GM19467 (cell line): Measurements from ENCODE around the gene GSTP1.
"Not testable (repeated sequence)": the region's sequence is repeated elsewhere in the genome, so short reads cannot be mapped to it uniquely, and the experiment has no call there.

Experiments used
- ATAC-seq: cut with Tn5 transposase; IDR thresholded peaks from one replicate; pipeline ENCODE4 v1.9.1; 2021; ENCODE audit warnings: mild to moderate bottlenecking, moderate library complexity; ENCODE audit not compliant: unreplicated experiment

Gene GSTP1

GRCh38 chr11:67562963-67563704 is 20.5 kb upstream of the GSTP1 start:
- ATAC-seq: no peak

GRCh38 chr11:67563705-67564114 is 19.9 kb upstream of the GSTP1 start:
- not testable (repeated sequence) for ATAC-seq

- ATAC-seq: no peak
These were observed 19.4 kb upstream of the GSTP1 start for GRCh38 chr11:67564230-67564629.

- ATAC-seq: no peak
These were observed 12.2 kb upstream of the GSTP1 start for GRCh38 chr11:67571443-67571842.

GRCh38 chr11:67572305-67572704 is 11.3 kb upstream of the GSTP1 start:
- ATAC-seq: no peak

GRCh38 chr11:67572747-67573419 is 10.7 kb upstream of the GSTP1 start:
- ATAC-seq: no peak

- no peak for ATAC-seq
These were observed 8.7 kb upstream of the GSTP1 start for GRCh38 chr11:67574938-67575337.

GRCh38 chr11:67576735-67577475 is 6.7 kb upstream of the GSTP1 start:
- ATAC-seq: no peak

- ATAC-seq: no peak
These were observed 5.7 kb upstream of the GSTP1 start for GRCh38 chr11:67577951-67578350.

GRCh38 chr11:67581469-67581868 is 2.1 kb upstream of the GSTP1 start:
- ATAC-seq: no peak

GRCh38 chr11:67582011-67582410 is 1.6 kb upstream of the GSTP1 start:
- no peak for ATAC-seq

- no peak for ATAC-seq
These were observed 731 bp downstream of the GSTP1 start for GRCh38 chr11:67584205-67584880.

GRCh38 chr11:67584881-67585873 is 1.6 kb downstream of the GSTP1 start:
- no peak for ATAC-seq

- no peak for ATAC-seq
These were observed 2.3 kb downstream of the GSTP1 start for GRCh38 chr11:67585911-67586310.

GRCh38 chr11:67586568-67587250 is 3.1 kb downstream of the GSTP1 start:
- no peak for ATAC-seq

- ATAC-seq: peak; percentile 22
These were observed 4.5 kb downstream of the GSTP1 start for GRCh38 chr11:67588136-67588503.

GRCh38 chr11:67588899-67589415 is 5.3 kb downstream of the GSTP1 start:
- ATAC-seq: not testable (repeated sequence)

- ATAC-seq: no peak
These were observed 9.4 kb downstream of the GSTP1 start for GRCh38 chr11:67592880-67593564.

GRCh38 chr11:67593565-67593905 is 9.9 kb downstream of the GSTP1 start:
- ATAC-seq: no peak
